ENCODE data around the gene ZMAT3.
A peak's percentile ranks its signal among the peaks of the same experiment; 100 is the strongest.

The ZMAT3 gene

DNA sequence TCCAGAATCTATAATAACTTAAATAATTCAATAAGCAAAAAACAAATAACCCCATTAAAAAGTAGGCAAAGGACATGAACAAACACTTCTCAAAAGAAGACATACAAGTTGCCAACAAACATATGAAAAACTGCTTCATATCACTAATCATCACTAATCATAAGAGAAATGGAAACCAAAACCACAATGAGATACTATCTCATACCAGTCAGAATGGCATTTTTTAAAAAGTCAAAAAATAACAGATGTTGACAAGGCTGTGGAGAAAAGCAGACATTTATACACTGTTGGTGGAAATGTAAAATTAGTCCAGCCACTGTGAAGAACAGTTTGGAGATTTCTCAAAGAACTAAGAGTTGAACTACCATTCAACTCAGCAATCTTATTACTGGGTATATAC, 19.5 kb upstream of the ZMAT3 start:
- Histone ChIP-seq H3K27ac (ENCODE audit: low read length) (no peak overlapping the region), H3K36me3 (ENCODE audit: control insufficient read depth, insufficient read depth, low read length) (no peaks in the 10 kb centered on the region), H3K4me1 (ENCODE audit: control insufficient read depth, insufficient read depth, low read length) (no peaks in the 10 kb centered on the region; the same call in 1 of the 2 replicates), H3K27me3 (ENCODE audit: control insufficient read depth, insufficient read depth, low read length) (no peaks in the 10 kb centered on the region), H3K4me3 (ENCODE audit: low read length) (no peak overlapping the region), H3K9me3 (ENCODE audit: control insufficient read depth, insufficient read depth, low read length) (no peaks in the 10 kb centered on the region)
- DNase-seq (ENCODE audit: low read depth, low spot score) = no peak

DNA sequence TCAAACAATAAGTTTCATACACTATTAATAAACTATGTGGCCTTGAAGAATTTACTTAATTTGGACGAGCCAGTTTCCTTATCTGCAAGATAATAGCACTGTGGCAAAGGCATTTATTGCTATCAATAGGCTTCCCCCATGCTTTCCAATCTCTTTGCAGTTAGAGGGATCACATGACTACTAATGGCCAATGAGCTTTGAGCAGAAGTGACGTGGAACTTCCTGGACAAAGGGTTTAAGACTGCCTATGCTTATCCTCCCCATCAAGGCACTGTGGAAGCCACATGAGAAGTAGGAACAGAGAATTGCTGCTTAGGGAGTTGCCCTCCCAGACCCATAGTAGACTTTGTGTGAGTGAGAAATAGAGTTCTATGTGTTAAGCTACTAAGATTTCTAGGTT, 16.7 kb upstream of the ZMAT3 start:
- no peak for DNase-seq (ENCODE audit: low read depth, low spot score)
- Histone ChIP-seq H3K4me1 (ENCODE audit: control insufficient read depth, insufficient read depth, low read length) (no peaks in the 10 kb centered on the region), H3K4me3 (ENCODE audit: low read length) (no peak overlapping the region), H3K27me3 (ENCODE audit: control insufficient read depth, insufficient read depth, low read length) (no peaks in the 10 kb centered on the region), H3K9me3 (ENCODE audit: control insufficient read depth, insufficient read depth, low read length) (no peaks in the 10 kb centered on the region), H3K27ac (ENCODE audit: low read length) (no peak overlapping the region), H3K36me3 (ENCODE audit: control insufficient read depth, insufficient read depth, low read length) (no peaks in the 10 kb centered on the region)
- WGBS (ENCODE audit: insufficient coverage, insufficient read length) = no CpG with 5 or more reads among the region's 2 CpGs

DNA sequence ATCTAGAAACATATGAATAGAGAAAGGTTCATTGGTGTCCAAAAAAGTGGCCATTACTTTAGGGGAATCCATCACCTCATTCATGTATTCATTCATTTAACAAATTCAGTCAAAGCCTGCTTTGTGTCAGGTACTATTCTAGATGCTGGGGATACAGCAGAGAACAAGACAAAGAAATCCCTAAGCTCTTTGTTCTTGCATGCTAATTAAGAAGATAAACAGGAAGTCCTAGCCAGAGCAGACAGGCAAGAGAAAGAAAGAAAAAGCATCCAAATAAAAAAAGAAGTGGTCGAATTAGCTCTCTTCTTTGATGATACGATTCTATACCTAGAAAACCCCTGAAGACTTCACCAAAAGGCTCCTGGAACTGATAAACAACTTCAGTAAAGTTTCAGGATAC, 12.4 kb upstream of the ZMAT3 start:
- H3K36me3 ChIP-seq (ENCODE audit: control insufficient read depth, insufficient read depth, low read length) = no peaks in the 10 kb centered on the region
- H3K4me1 ChIP-seq (ENCODE audit: control insufficient read depth, insufficient read depth, low read length) = peaks cover 4% of the 10 kb centered on the region; the same call in 1 of the 2 replicates
- H3K27me3 ChIP-seq (ENCODE audit: control insufficient read depth, insufficient read depth, low read length) = no peaks in the 10 kb centered on the region
- H3K9me3 ChIP-seq (ENCODE audit: control insufficient read depth, insufficient read depth, low read length) = no peaks in the 10 kb centered on the region
- no peak overlapping the region for H3K4me3 ChIP-seq (ENCODE audit: low read length)
- no peak overlapping the region for H3K27ac ChIP-seq (ENCODE audit: low read length)
- WGBS (ENCODE audit: insufficient coverage, insufficient read length) = no CpG with 5 or more reads among the region's 2 CpGs
- no peak for DNase-seq (ENCODE audit: low read depth, low spot score)

DNA sequence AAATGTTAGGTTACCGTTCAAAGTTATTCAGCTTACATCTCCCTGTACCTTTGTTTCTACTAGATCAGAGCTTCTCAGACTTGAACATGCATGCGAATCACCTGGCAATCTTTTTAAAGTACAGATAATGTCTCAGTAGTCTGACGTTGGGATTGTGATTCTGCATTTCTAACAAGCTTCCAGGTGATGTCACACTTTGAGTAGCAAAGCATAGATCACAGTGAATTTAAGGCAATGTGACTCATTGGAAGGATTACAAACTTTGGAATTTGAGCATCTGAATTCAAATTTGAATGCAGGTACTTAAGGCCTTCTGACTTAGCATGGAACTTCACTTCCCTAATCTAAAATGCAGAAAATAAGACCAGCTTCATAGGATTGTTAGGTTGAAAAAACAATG, 10.8 kb upstream of the ZMAT3 start:
- Histone ChIP-seq H3K4me3 (ENCODE audit: low read length) (no peak overlapping the region), H3K9me3 (ENCODE audit: control insufficient read depth, insufficient read depth, low read length) (no peaks in the 10 kb centered on the region), H3K36me3 (ENCODE audit: control insufficient read depth, insufficient read depth, low read length) (no peaks in the 10 kb centered on the region), H3K27me3 (ENCODE audit: control insufficient read depth, insufficient read depth, low read length) (no peaks in the 10 kb centered on the region), H3K27ac (ENCODE audit: low read length) (no peak overlapping the region), H3K4me1 (ENCODE audit: control insufficient read depth, insufficient read depth, low read length) (peaks cover 4% of the 10 kb centered on the region; the same call in 1 of the 2 replicates)
- no peak for DNase-seq (ENCODE audit: low read depth, low spot score)
- WGBS (ENCODE audit: insufficient coverage, insufficient read length) = no CpG with 5 or more reads among the region's 3 CpGs

DNA sequence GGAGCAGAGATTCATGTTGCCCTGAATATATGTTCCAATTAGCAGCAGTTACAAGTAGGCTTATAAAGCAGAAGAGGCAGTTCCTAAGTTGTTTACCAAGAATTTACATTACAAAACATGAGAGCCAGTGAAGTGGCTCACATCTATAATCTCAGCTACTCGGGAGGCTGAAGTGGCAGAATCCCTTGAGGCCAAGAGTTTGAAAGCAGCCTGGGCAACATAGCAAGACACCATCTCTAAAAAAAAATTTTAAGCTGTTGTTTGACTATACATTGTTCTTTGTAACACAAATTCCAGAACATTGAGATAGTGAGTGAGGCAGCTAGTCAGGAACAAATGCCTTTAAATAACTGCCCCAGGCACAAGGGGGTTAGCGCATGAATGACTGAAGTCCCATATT, 10.3 kb upstream of the ZMAT3 start:
- peaks cover 4% of the 10 kb centered on the region; the same call in 1 of the 2 replicates for H3K4me1 ChIP-seq (ENCODE audit: control insufficient read depth, insufficient read depth, low read length)
- no peaks in the 10 kb centered on the region for H3K36me3 ChIP-seq (ENCODE audit: control insufficient read depth, insufficient read depth, low read length)
- WGBS (ENCODE audit: insufficient coverage, insufficient read length) = no CpG with 5 or more reads among the region's 2 CpGs
- H3K9me3 ChIP-seq (ENCODE audit: control insufficient read depth, insufficient read depth, low read length) = no peaks in the 10 kb centered on the region
- no peak for DNase-seq (ENCODE audit: low read depth, low spot score)
- H3K27me3 ChIP-seq (ENCODE audit: control insufficient read depth, insufficient read depth, low read length) = no peaks in the 10 kb centered on the region
- H3K4me3 ChIP-seq (ENCODE audit: low read length) = no peak overlapping the region
- no peak overlapping the region for H3K27ac ChIP-seq (ENCODE audit: low read length)

DNA sequence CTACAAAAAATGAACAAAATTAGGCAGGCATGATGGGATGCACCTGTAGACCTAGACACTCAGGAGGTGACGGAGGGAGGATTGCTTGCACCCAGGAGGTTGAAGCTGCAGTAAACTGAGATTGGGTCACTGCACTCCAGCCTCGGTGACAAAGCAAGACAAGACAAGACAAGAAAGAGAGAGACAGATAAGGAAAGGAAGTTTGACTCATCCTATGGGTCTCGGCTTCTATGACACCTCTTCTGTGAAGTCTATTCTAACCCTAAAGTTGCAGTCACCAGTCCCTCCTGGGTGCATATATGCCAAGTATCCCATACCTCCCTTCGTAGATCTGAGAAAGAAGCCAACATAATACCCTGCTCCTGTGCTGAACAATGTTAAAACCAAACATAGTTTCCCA, 7.9 kb upstream of the ZMAT3 start:
- Histone ChIP-seq H3K36me3 (ENCODE audit: control insufficient read depth, insufficient read depth, low read length) (no peaks in the 10 kb centered on the region), H3K4me3 (ENCODE audit: low read length) (no peak overlapping the region), H3K27me3 (ENCODE audit: control insufficient read depth, insufficient read depth, low read length) (no peaks in the 10 kb centered on the region), H3K27ac (ENCODE audit: low read length) (no peak overlapping the region), H3K9me3 (ENCODE audit: control insufficient read depth, insufficient read depth, low read length) (no peaks in the 10 kb centered on the region), H3K4me1 (ENCODE audit: control insufficient read depth, insufficient read depth, low read length) (peaks cover 4% of the 10 kb centered on the region; the same call in 1 of the 2 replicates)
- no CpG with 5 or more reads among the region's 4 CpGs for WGBS (ENCODE audit: insufficient coverage, insufficient read length)
- no peak for DNase-seq (ENCODE audit: low read depth, low spot score)

DNA sequence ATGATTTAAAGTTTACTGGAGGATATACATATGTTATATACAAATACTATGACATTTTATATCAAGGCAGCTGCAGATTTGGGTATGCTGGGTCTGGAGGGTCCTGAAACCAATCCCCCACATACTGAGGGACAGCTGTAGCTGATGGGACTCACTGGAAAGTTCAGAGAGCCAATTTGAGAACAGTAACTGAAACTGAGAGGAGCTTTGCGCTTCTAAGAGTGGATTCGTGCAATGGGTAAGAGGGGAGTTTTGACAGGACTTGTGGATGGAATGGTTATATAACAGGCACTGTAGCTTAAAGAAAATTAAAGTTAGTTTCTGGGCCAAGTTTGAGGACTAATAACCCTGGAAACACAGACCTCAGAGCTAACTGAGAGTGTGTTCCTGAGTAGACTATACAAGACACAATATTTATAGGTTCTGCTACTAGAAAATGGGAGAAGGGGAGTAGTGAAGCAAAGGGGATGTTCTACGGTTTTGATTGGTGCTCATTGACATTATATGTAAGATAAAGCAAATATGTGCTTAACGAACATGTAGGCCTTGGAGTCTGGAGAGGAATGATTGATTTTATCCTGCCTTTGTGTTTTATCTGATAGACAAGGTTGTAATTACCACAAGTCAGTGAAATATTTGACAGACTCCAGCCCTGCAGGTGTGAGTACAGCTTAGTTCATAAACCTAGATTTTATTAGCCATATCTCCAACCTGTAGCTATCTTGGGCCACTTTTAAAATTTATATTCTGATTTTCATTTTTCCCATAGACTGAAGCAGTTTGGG, 4.8 kb upstream of the ZMAT3 start:
- no CpG with 5 or more reads among the region's 4 CpGs for WGBS (ENCODE audit: insufficient coverage, insufficient read length)
- no peak for DNase-seq (ENCODE audit: low read depth, low spot score)

DNA sequence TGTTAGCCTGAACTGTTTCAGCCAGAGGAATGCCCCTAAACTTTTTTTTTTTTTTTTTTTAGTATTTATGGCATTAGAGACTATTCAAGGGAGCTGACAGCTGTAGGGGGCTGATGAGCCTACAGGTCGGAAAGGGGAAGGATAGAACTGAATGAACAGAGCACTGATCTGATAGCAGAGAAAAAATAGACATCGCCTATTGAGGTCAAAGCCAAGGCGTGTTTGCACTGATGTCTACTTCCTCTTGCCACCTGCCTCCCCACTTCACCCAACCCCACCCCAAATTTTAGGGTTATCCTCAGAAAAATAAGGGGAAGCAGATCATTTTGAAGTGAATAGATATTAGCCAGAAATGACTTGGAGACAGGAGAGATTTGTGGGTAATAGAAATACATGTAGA, 3.0 kb upstream of the ZMAT3 start:
- WGBS (ENCODE audit: insufficient coverage, insufficient read length) = no CpG with 5 or more reads among the region's 3 CpGs
- Histone ChIP-seq H3K27me3 (ENCODE audit: control insufficient read depth, insufficient read depth, low read length) (no peaks in the 10 kb centered on the region), H3K9me3 (ENCODE audit: control insufficient read depth, insufficient read depth, low read length) (no peaks in the 10 kb centered on the region), H3K4me3 (ENCODE audit: low read length) (no peak overlapping the region), H3K36me3 (ENCODE audit: control insufficient read depth, insufficient read depth, low read length) (no peaks in the 10 kb centered on the region), H3K27ac (ENCODE audit: low read length) (no peak overlapping the region), H3K4me1 (ENCODE audit: control insufficient read depth, insufficient read depth, low read length) (0 out of 2 replicates have a peak, but pooled peaks cover 1% of the 10 kb centered on the region)
- no peak for DNase-seq (ENCODE audit: low read depth, low spot score)

More for the DNA sequence above, 4.8 kb upstream of the ZMAT3 start:
- H3K4me3 ChIP-seq (ENCODE audit: low read length) = no peak overlapping the region
- no peaks in the 10 kb centered on the region for H3K9me3 ChIP-seq (ENCODE audit: control insufficient read depth, insufficient read depth, low read length)
- H3K36me3 ChIP-seq (ENCODE audit: control insufficient read depth, insufficient read depth, low read length) = no peaks in the 10 kb centered on the region
- no peaks in the 10 kb centered on the region for H3K27me3 ChIP-seq (ENCODE audit: control insufficient read depth, insufficient read depth, low read length)
- H3K4me1 ChIP-seq (ENCODE audit: control insufficient read depth, insufficient read depth, low read length) = 0 out of 2 replicates have a peak, but pooled peaks cover 1% of the 10 kb centered on the region
- no peak overlapping the region for H3K27ac ChIP-seq (ENCODE audit: low read length)

DNA sequence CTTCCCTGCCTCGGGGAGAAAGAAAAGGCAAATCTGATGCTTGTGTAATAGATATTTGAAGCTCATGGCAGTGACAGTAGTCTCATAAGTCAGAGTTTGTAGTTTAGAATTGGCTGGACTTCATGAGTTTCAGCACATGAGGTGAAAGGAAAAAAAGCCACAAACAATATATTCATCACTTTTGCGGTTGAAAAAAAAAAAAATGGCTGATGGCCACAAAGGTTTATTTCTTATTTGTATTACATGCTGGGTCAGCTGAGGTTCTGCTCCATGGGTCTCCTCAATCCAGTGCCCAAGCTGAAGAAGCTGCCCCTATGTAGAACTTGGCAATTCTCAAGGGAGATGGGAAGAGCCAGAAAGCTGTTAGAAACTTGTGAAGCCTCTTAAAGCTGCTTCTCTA, 2.2 kb upstream of the ZMAT3 start:
- no CpG with 5 or more reads among the region's 2 CpGs for WGBS (ENCODE audit: insufficient coverage, insufficient read length)
- Histone ChIP-seq H3K27ac (ENCODE audit: low read length) (no peak overlapping the region), H3K4me3 (ENCODE audit: low read length) (no peak overlapping the region), H3K36me3 (ENCODE audit: control insufficient read depth, insufficient read depth, low read length) (no peaks in the 10 kb centered on the region), H3K27me3 (ENCODE audit: control insufficient read depth, insufficient read depth, low read length) (no peaks in the 10 kb centered on the region), H3K9me3 (ENCODE audit: control insufficient read depth, insufficient read depth, low read length) (no peaks in the 10 kb centered on the region), H3K4me1 (ENCODE audit: control insufficient read depth, insufficient read depth, low read length) (0 out of 2 replicates have a peak, but pooled peaks cover 1% of the 10 kb centered on the region)
- DNase-seq (ENCODE audit: low read depth, low spot score) = no peak

DNA sequence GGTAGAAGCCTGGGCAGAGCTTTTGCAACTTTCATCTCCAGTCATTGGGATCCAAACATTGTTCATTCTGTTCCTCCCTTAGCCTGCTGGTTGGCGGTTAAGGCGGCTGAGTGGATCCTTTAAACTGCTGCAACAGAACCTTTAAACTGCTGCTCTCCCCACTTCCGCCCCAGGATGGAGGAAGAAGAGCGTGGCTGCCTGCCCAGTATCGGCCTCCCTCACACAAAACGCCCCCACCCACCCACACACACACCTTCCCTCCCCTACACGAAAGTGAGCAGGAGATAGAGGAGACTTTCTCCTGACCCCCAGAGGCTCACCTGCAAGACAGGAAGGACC, 460 bp upstream of the ZMAT3 start:
- Histone ChIP-seq H3K4me1 (ENCODE audit: control insufficient read depth, insufficient read depth, low read length) (0 out of 2 replicates have a peak, but pooled peaks cover 1% of the 10 kb centered on the region), H3K36me3 (ENCODE audit: control insufficient read depth, insufficient read depth, low read length) (no peaks in the 10 kb centered on the region; the same call in 1 of the 2 replicates), H3K27me3 (ENCODE audit: control insufficient read depth, insufficient read depth, low read length) (no peaks in the 10 kb centered on the region), H3K27ac (ENCODE audit: low read length) (no peak overlapping the region), H3K9me3 (ENCODE audit: control insufficient read depth, insufficient read depth, low read length) (no peaks in the 10 kb centered on the region), H3K4me3 (ENCODE audit: low read length) (peak overlapping the region; percentile 68; the same call in 1 of the 2 replicates)
- WGBS (ENCODE audit: insufficient coverage, insufficient read length) = no CpG with 5 or more reads among the region's 7 CpGs
- no peak for DNase-seq (ENCODE audit: low read depth, low spot score)

DNA sequence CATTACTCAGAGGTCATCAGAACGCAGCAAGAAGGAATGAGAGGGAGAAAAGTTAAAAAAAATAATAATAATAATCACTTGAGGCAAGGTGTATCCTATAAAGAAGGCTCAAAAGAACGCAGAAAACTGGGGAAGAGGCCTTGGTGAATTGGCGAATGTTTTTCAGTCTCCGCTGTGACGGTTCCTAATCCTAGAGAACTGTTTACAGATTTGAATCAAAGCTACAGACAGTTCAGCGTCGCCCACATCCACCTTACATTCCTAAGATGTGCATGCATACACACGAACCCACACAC, 634 bp downstream of the ZMAT3 start:
- no peaks in the 10 kb centered on the region for H3K27me3 ChIP-seq (ENCODE audit: control insufficient read depth, insufficient read depth, low read length)
- H3K4me1 ChIP-seq (ENCODE audit: control insufficient read depth, insufficient read depth, low read length) = 0 out of 2 replicates have a peak, but pooled peaks cover 1% of the 10 kb centered on the region
- H3K9me3 ChIP-seq (ENCODE audit: control insufficient read depth, insufficient read depth, low read length) = no peaks in the 10 kb centered on the region
- WGBS (ENCODE audit: insufficient coverage, insufficient read length) = no CpG with 5 or more reads among the region's 8 CpGs
- H3K4me3 ChIP-seq (ENCODE audit: low read length) = peak overlapping the region; percentile 68; the same call in 1 of the 2 replicates
- no peaks in the 10 kb centered on the region; the same call in 1 of the 2 replicates for H3K36me3 ChIP-seq (ENCODE audit: control insufficient read depth, insufficient read depth, low read length)
- no peak for DNase-seq (ENCODE audit: low read depth, low spot score)
- no peak overlapping the region for H3K27ac ChIP-seq (ENCODE audit: low read length)
